Epithelial cell of esophagus (primary cell): ENCODE results near the gene B3GNT4.
"Not testable (repeated sequence)": the region's sequence is repeated elsewhere in the genome, so short reads cannot be mapped to it uniquely, and the experiment has no call there.

Source experiments
- DNase-seq: peaks from one replicate; pipeline ENCODE4 v3.0.0; 2010; ENCODE audit warnings: low read depth
- H3K4me3 ChIP-seq: 2 replicates; pipeline ENCODE4 v1.5.1; 2011; ENCODE audit warnings: mild to moderate bottlenecking, low read length, control low read depth
- CTCF ChIP-seq: IDR thresholded peaks from 2 replicates; pipeline ENCODE4 v1.5.1; 2011; ENCODE audit warnings: low read depth, mild to moderate bottlenecking, low read length, control low read depth, inconsistent platforms; ENCODE audit not compliant: insufficient read depth; ENCODE audit errors: missing control alignments

The B3GNT4 gene

GRCh38 chr12:122238861-122239260, 35.4 kb downstream of the B3GNT4 start:
- DNase-seq = peak; percentile 76
- H3K4me3 ChIP-seq = no peak overlapping the region
- no peak for TF ChIP-seq CTCF

- no peak for TF ChIP-seq CTCF
- no peak for DNase-seq
- H3K4me3 ChIP-seq = no peak overlapping the region
Observed at GRCh38 chr12:122243965-122244364, 40.5 kb downstream of the B3GNT4 start.

- TF ChIP-seq CTCF = no peak
- DNase-seq = no peak
- no peak overlapping the region for H3K4me3 ChIP-seq
Observed at GRCh38 chr12:122244565-122245371, 41.3 kb downstream of the B3GNT4 start.

- no peak for DNase-seq
- TF ChIP-seq CTCF = no peak
- H3K4me3 ChIP-seq = no peak overlapping the region
Observed at GRCh38 chr12:122245553-122245952, 42.0 kb downstream of the B3GNT4 start.

GRCh38 chr12:122250047-122250446, 46.5 kb downstream of the B3GNT4 start:
- no peak for DNase-seq
- TF ChIP-seq CTCF = no peak
- no peak overlapping the region for H3K4me3 ChIP-seq

- H3K4me3 ChIP-seq = no peak overlapping the region
- TF ChIP-seq CTCF = no peak
- DNase-seq = no peak
Observed at GRCh38 chr12:122250536-122250935, 47.0 kb downstream of the B3GNT4 start.

GRCh38 chr12:122258462-122258861, 55.0 kb downstream of the B3GNT4 start:
- not testable (repeated sequence) for H3K4me3 ChIP-seq
- DNase-seq = peak; percentile 22
